Neural cell (in vitro differentiated cells): Measurements from ENCODE around the gene TMEM258. TPM values are rescaled to one million over a fixed set of nuclear protein-coding genes. Genes with fewer than 3 reads are reported as not detected.

ENCODE experiments used
- H2AFZ ChIP-seq: fragments of 200-600, 300-800 bp; sonication (generic), shearing (Covaris generic); 2 replicates; pipeline ENCODE4 v1.6.0; 2014; ENCODE audit warnings: low read depth, mild to moderate bottlenecking, antibody characterized with exemption, low read length, moderate library complexity
- H3F3A ChIP-seq: fragments of 200-600 bp; shearing (Covaris generic); 2 replicates; pipeline ENCODE4 v1.6.1; 2016; ENCODE audit warnings: mild to moderate bottlenecking, moderate library complexity, mixed read lengths, antibody characterized with exemption, low read length; ENCODE audit not compliant: insufficient read depth, poor library complexity, severe bottlenecking
- H3K27ac ChIP-seq: fragments of 200-600, 300-800 bp; sonication (generic), shearing (Covaris generic); 2 replicates; pipeline ENCODE4 v1.5.1; 2014; ENCODE audit warnings: mild to moderate bottlenecking, low read length, moderate library complexity
- H3K27me3 ChIP-seq: fragments of 300-800, 200-600 bp; sonication (generic), shearing (Covaris generic); 2 replicates; pipeline ENCODE4 v1.6.0; 2014; ENCODE audit warnings: mild to moderate bottlenecking, low read depth, low read length, moderate library complexity; ENCODE audit not compliant: insufficient read depth
- H3K36me3 ChIP-seq: fragments of 300-800, 200-600 bp; sonication (generic), shearing (Covaris generic); 2 replicates; pipeline ENCODE4 v1.5.1; 2014; ENCODE audit warnings: mild to moderate bottlenecking, antibody characterized with exemption, low read length, moderate library complexity; ENCODE audit not compliant: insufficient read depth
- H3K4me2 ChIP-seq: fragments of 300-800, 200-600 bp; sonication (generic), shearing (Covaris generic); 2 replicates; pipeline ENCODE4 v1.6.0; 2014; ENCODE audit warnings: mild to moderate bottlenecking, low read length
- H3K4me3 ChIP-seq: fragments of 300-800, 200-600 bp; sonication (generic), shearing (Covaris generic); 2 replicates; pipeline ENCODE4 v1.5.1; 2014; ENCODE audit warnings: mild to moderate bottlenecking, low read length, moderate library complexity
- H3K79me2 ChIP-seq: fragments of 200-600 bp; shearing (Covaris generic); replicated peaks from 2 replicates; pipeline ENCODE4 v1.6.0; 2014; ENCODE audit warnings: mild to moderate bottlenecking, low read length, moderate library complexity; ENCODE audit not compliant: insufficient read depth
- H3K9ac ChIP-seq: fragments of 300-800, 200-600 bp; sonication (generic), shearing (Covaris generic); 2 replicates; pipeline ENCODE4 v1.6.1; 2016; ENCODE audit warnings: mild to moderate bottlenecking, low read length, mixed read lengths
- H3K9me2 ChIP-seq: fragments of 200-600 bp; shearing (Covaris generic); 2 replicates; pipeline ENCODE4 v1.6.1; 2016; ENCODE audit warnings: mild to moderate bottlenecking, low read length, mixed read lengths; ENCODE audit not compliant: insufficient read depth
- H3K9me3 ChIP-seq: fragments of 200-600, 300-800 bp; sonication (generic), shearing (Covaris generic); 2 replicates; pipeline ENCODE4 v1.6.1; 2016; ENCODE audit warnings: mild to moderate bottlenecking, mixed run types, low read length, moderate library complexity, mixed read lengths
- H4K20me1 ChIP-seq: fragments of 200-600 bp; shearing (Covaris generic); 2 replicates; pipeline ENCODE4 v1.6.1; 2016; ENCODE audit warnings: mild to moderate bottlenecking, mixed run types; ENCODE audit not compliant: insufficient read depth
- CTCF ChIP-seq: fragments of 450-650 bp; IDR thresholded peaks from 2 replicates; pipeline ENCODE4 v1.5.1; 2014; ENCODE audit warnings: antibody characterized with exemption, mild to moderate bottlenecking, moderate library complexity; ENCODE audit not compliant: poor library complexity, severe bottlenecking
- EP300 ChIP-seq: fragments of 450-650 bp; conservative IDR thresholded peaks from 2 replicates; pipeline ENCODE4 v1.6.1; 2014; ENCODE audit warnings: antibody characterized with exemption, mild to moderate bottlenecking, moderate library complexity; ENCODE audit not compliant: poor library complexity, severe bottlenecking
- EZH2 ChIP-seq: fragments of 200-600, 300-800 bp; shearing (Covaris generic), sonication (generic); IDR thresholded peaks from 2 replicates; pipeline ENCODE4 v1.6.1; 2014; ENCODE audit warnings: antibody characterized with exemption, low read length, borderline replicate concordance, mild to moderate bottlenecking; ENCODE audit not compliant: insufficient read depth, poor library complexity, severe bottlenecking
- MXI1 ChIP-seq: fragments of 450-650 bp; conservative IDR thresholded peaks from 2 replicates; pipeline ENCODE4 v1.6.1; 2014; ENCODE audit warnings: antibody characterized with exemption, mild to moderate bottlenecking; ENCODE audit not compliant: poor library complexity, severe bottlenecking
- POLR2AphosphoS5 ChIP-seq: IDR thresholded peaks from 2 replicates; pipeline ENCODE4 v1.6.1; 2012
- RAD21 ChIP-seq: fragments of 450-650 bp; conservative IDR thresholded peaks from 2 replicates; pipeline ENCODE4 v1.6.1; 2014; ENCODE audit warnings: antibody characterized with exemption, mild to moderate bottlenecking, moderate library complexity
- SMC3 ChIP-seq: fragments of 450-650 bp; conservative IDR thresholded peaks from 2 replicates; pipeline ENCODE4 v1.6.1; 2014; ENCODE audit warnings: antibody characterized with exemption, mild to moderate bottlenecking, moderate library complexity; ENCODE audit not compliant: poor library complexity
- TAF1 ChIP-seq: IDR thresholded peaks from 2 replicates; pipeline ENCODE4 v1.6.1; 2012; ENCODE audit warnings: low read depth
- polyA plus RNA-seq: library from polyadenylated mRNA; depleted of rRNA; stranded (reverse); fragments of >200 nt; gene quantifications from 2 replicates; pipeline ENCODE4 v1.2.3, GENCODE V29; 2014

TMEM258 gene
- polyA plus RNA-seq, 1 donor from 2014 or later: 134 TPM

- TF ChIP-seq POLR2AphosphoS5: no peak
- no peak for TF ChIP-seq SMC3
- TF ChIP-seq CTCF: no peak
- no peak for TF ChIP-seq TAF1
- Histone ChIP-seq H3K27ac (no peak overlapping the region), H3K4me3 (no peak overlapping the region), H3K9me3 (no peaks in the 10 kb centered on the region), H3K36me3 (no peaks in the 10 kb centered on the region), H3K4me2 (no peak overlapping the region), H3K79me2 (no peaks in the 10 kb centered on the region), H4K20me1 (no peaks in the 10 kb centered on the region), H3K27me3 (peaks cover 15% of the 10 kb centered on the region), H3F3A (no peaks in the 10 kb centered on the region), H2AFZ (no peak overlapping the region), H3K9me2 (no peaks in the 10 kb centered on the region), H3K9ac (no peak overlapping the region)
These were observed 38.7 kb downstream of the TMEM258 start for GRCh38 chr11:61753672-61754071.

GRCh38 chr11:61752925-61753521, 39.4 kb downstream of the TMEM258 start:
- Histone ChIP-seq H3K9me3 (no peaks in the 10 kb centered on the region), H3K27ac (no peak overlapping the region), H3F3A (no peaks in the 10 kb centered on the region), H3K4me3 (peak overlapping the region; percentile 60), H4K20me1 (no peaks in the 10 kb centered on the region), H3K4me2 (no peak overlapping the region), H3K36me3 (no peaks in the 10 kb centered on the region), H3K27me3 (peaks cover 15% of the 10 kb centered on the region), H3K9me2 (no peaks in the 10 kb centered on the region), H3K9ac (no peak overlapping the region), H3K79me2 (no peaks in the 10 kb centered on the region), H2AFZ (no peak overlapping the region)
- no peak for TF ChIP-seq RAD21
- no peak for TF ChIP-seq POLR2AphosphoS5
- no peak for TF ChIP-seq EZH2
- no peak for TF ChIP-seq EP300
- TF ChIP-seq MXI1: no peak

GRCh38 chr11:61752117-61752924, 40.1 kb downstream of the TMEM258 start, which contains the start of gene MYRF:
TSS of gene MYRF (plus strand) at chr11:61752636. CDS start at chr11:61752745, 109 bp downstream.
- peak within 1 kb of the TSS; percentile 60 for H3K4me3 ChIP-seq
- TF ChIP-seq CTCF (peak; percentile 59), RAD21 (no peak)
- H3K4me2 ChIP-seq: no peak within 1 kb of the TSS
- peak within 1 kb of the TSS; percentile 16 for H3K9ac ChIP-seq
- no peaks in the 10 kb centered on the region for H3K36me3 ChIP-seq
- no peaks in the 10 kb centered on the region for H3F3A ChIP-seq
- H3K9me2 ChIP-seq: no peaks in the 10 kb centered on the region
- no peak within 1 kb of the TSS for H2AFZ ChIP-seq
- H4K20me1 ChIP-seq: no peaks in the 10 kb centered on the region
- H3K27ac ChIP-seq: no peak within 1 kb of the TSS
- no peaks in the 10 kb centered on the region for H3K9me3 ChIP-seq
- peaks cover 15% of the 10 kb centered on the region for H3K27me3 ChIP-seq
- H3K79me2 ChIP-seq: no peaks in the 10 kb centered on the region
